SK-N-SH treated with all-trans-retinoic acid at 6 μM for 48 hours (cell line): Measurements from ENCODE around the gene DLG2.

ENCODE experiments used
- ATAC-seq: fragments of 200-7000 bp; cut with Tn5 transposase; 3 replicates; pipeline ENCODE4 v1.9.1; 2020; ENCODE audit warnings: mild to moderate bottlenecking, moderate library complexity
- BACH2 ChIP-seq: fragments of 250-450 bp; sonication (Bioruptor Pico); IDR thresholded peaks from 2 replicates; pipeline ENCODE4 v1.9.0; 2021; ENCODE audit warnings: mild to moderate bottlenecking, borderline replicate concordance
- CREB5 ChIP-seq: fragments of 250-450 bp; sonication (Bioruptor Pico); IDR thresholded peaks from 2 replicates; pipeline ENCODE4 v1.5.1; 2020; ENCODE audit warnings: low read depth, mild to moderate bottlenecking, moderate library complexity
- CSDC2 ChIP-seq: fragments of 250-450 bp; sonication (Bioruptor Pico); IDR thresholded peaks from 2 replicates; pipeline ENCODE4 v1.5.0; 2020; ENCODE audit warnings: mild to moderate bottlenecking, moderate library complexity
- CSRNP3 ChIP-seq: fragments of 250-450 bp; sonication (Bioruptor Pico); IDR thresholded peaks from 2 replicates; pipeline ENCODE4 v1.5.1; 2021; ENCODE audit warnings: mild to moderate bottlenecking, moderate library complexity
- ESRRG ChIP-seq: fragments of 250-450 bp; sonication (Bioruptor Pico); IDR thresholded peaks from 2 replicates; pipeline ENCODE4 v1.6.1; 2021; ENCODE audit warnings: mild to moderate bottlenecking
- GLIS3 ChIP-seq: fragments of 250-450 bp; sonication (Bioruptor Pico); IDR thresholded peaks from 2 replicates; pipeline ENCODE4 v1.5.0; 2020; ENCODE audit warnings: mild to moderate bottlenecking, moderate library complexity
- OSR1 ChIP-seq: fragments of 250-450 bp; sonication (Bioruptor Pico); IDR thresholded peaks from 2 replicates; pipeline ENCODE4 v1.8.0; 2022; ENCODE audit warnings: moderate library complexity, mild to moderate bottlenecking, inconsistent platforms
- PATZ1 ChIP-seq: fragments of 250-450 bp; sonication (Bioruptor Pico); IDR thresholded peaks from 2 replicates; pipeline ENCODE4 v1.8.0; 2020; ENCODE audit warnings: mild to moderate bottlenecking, moderate library complexity, borderline replicate concordance
- POU6F1 ChIP-seq: fragments of 250-450 bp; sonication (Bioruptor Pico); IDR thresholded peaks from 2 replicates; pipeline ENCODE4 v1.8.0; 2021; ENCODE audit warnings: low read depth, mild to moderate bottlenecking, moderate library complexity, borderline replicate concordance
- PPARA ChIP-seq: fragments of 250-450 bp; sonication (Bioruptor Pico); IDR thresholded peaks from 2 replicates; pipeline ENCODE4 v1.5.0; 2020; ENCODE audit warnings: mild to moderate bottlenecking, borderline replicate concordance
- RARB ChIP-seq: fragments of 250-450 bp; sonication (Bioruptor Pico); IDR thresholded peaks from 2 replicates; pipeline ENCODE4 v1.8.0; 2021; ENCODE audit warnings: mild to moderate bottlenecking, moderate library complexity
- SNAI2 ChIP-seq: fragments of 250-450 bp; sonication (Bioruptor Pico); IDR thresholded peaks from 2 replicates; pipeline ENCODE4 v1.5.0; 2020; ENCODE audit warnings: mild to moderate bottlenecking, moderate library complexity
- TOX ChIP-seq: fragments of 250-450 bp; sonication (Bioruptor Pico); IDR thresholded peaks from 2 replicates; pipeline ENCODE4 v1.8.0; 2021; ENCODE audit warnings: mild to moderate bottlenecking, moderate library complexity, borderline replicate concordance
- ZC3H10 ChIP-seq: fragments of 250-450 bp; sonication (Bioruptor Pico); IDR thresholded peaks from 2 replicates; pipeline ENCODE4 v1.5.1; 2021; ENCODE audit warnings: mild to moderate bottlenecking, moderate library complexity
- ZFP3 ChIP-seq: fragments of 250-450 bp; sonication (Bioruptor Pico); IDR thresholded peaks from 2 replicates; pipeline ENCODE4 v1.5.0; 2020; ENCODE audit warnings: mild to moderate bottlenecking, moderate library complexity
- ZFP30 ChIP-seq: fragments of 450-650 bp; formaldehyde crosslinking; IDR thresholded peaks from 2 replicates; pipeline ENCODE4 v1.5.0; 2022; ENCODE audit warnings: mild to moderate bottlenecking, moderate library complexity
- ZNF565 ChIP-seq: fragments of 450-650 bp; formaldehyde crosslinking; conservative IDR thresholded peaks from 2 replicates; pipeline ENCODE4 v1.5.0; 2020; ENCODE audit warnings: low read depth, mild to moderate bottlenecking, moderate library complexity
- ZNF8 ChIP-seq: fragments of 450-650 bp; formaldehyde crosslinking; IDR thresholded peaks from 2 replicates; pipeline ENCODE4 v1.5.0; 2020; ENCODE audit warnings: mild to moderate bottlenecking, moderate library complexity

DLG2 gene

GRCh38 chr11:84211896-84212295 lies 1415.2 kb downstream of the DLG2 start:
- ATAC-seq: no peak
- TF ChIP-seq ESRRG (CRISPR knock-in tag): no peak
- no peak for TF ChIP-seq CSRNP3
- TF ChIP-seq PPARA (CRISPR knock-in tag): no peak
- TF ChIP-seq ZC3H10 (CRISPR knock-in tag): no peak
- TF ChIP-seq CSDC2: no peak
- no peak for TF ChIP-seq POU6F1 (CRISPR knock-in tag)
- no peak for TF ChIP-seq SNAI2 (CRISPR knock-in tag)
- no peak for TF ChIP-seq CREB5
- TF ChIP-seq OSR1 (CRISPR knock-in tag): no peak
- TF ChIP-seq ZNF8 (CRISPR knock-in tag): no peak

GRCh38 chr11:84194696-84195095 lies 1432.4 kb downstream of the DLG2 start:
- ATAC-seq: no peak

More at GRCh38 chr11:84194696-84195095, 1432.4 kb downstream of the DLG2 start:
- TF ChIP-seq SNAI2 (CRISPR knock-in tag) (no peak), TOX (CRISPR knock-in tag) (no peak), RARB (CRISPR knock-in tag) (no peak), CSRNP3 (no peak), ZFP30 (CRISPR knock-in tag) (no peak), GLIS3 (CRISPR knock-in tag) (no peak), ZNF565 (no peak), PPARA (CRISPR knock-in tag) (no peak), ZFP3 (CRISPR knock-in tag) (no peak), POU6F1 (CRISPR knock-in tag) (no peak), PATZ1 (no peak), BACH2 (CRISPR knock-in tag) (no peak), ZC3H10 (CRISPR knock-in tag) (no peak), CSDC2 (no peak), ZNF8 (CRISPR knock-in tag) (no peak)
